HG03066 (cell line): Measurements from ENCODE around the gene ANKS3.

Experiments
- ATAC-seq: cut with Tn5 transposase; IDR thresholded peaks from one replicate; pipeline ENCODE4 v1.9.1; 2021; ENCODE audit warnings: low read depth; ENCODE audit not compliant: unreplicated experiment

ANKS3 gene

GRCh38 chr16:4698321-4699045, 35.6 kb downstream of the ANKS3 start:
- no peak for ATAC-seq

GRCh38 chr16:4697848-4698291, 36.2 kb downstream of the ANKS3 start:
- no peak for ATAC-seq

- no peak for ATAC-seq
Observed at GRCh38 chr16:4696905-4697847, 36.9 kb downstream of the ANKS3 start.

GRCh38 chr16:4696172-4696904, 37.7 kb downstream of the ANKS3 start:
- no peak for ATAC-seq

- no peak for ATAC-seq
Observed at GRCh38 chr16:4695473-4696171, 38.4 kb downstream of the ANKS3 start.

- no peak for ATAC-seq
Observed at GRCh38 chr16:4694642-4695451, 39.2 kb downstream of the ANKS3 start.

- ATAC-seq, result peak; percentile 13
Observed at GRCh38 chr16:4693956-4694641, 40.0 kb downstream of the ANKS3 start.

- ATAC-seq, result peak; percentile 94
Observed at GRCh38 chr16:4693296-4693955, 40.6 kb downstream of the ANKS3 start, which contains the start of gene NUDT16L1. Gene NUDT16L1 (plus strand): TSS chr16:4693562. CDS start chr16:4693727, 165 bp downstream.

- ATAC-seq, result peak; percentile 3
Observed at GRCh38 chr16:4692460-4693295, 41.4 kb downstream of the ANKS3 start.

- ATAC-seq, result no peak
Observed at GRCh38 chr16:4691666-4692412, 42.2 kb downstream of the ANKS3 start.

GRCh38 chr16:4690946-4691665, 43.0 kb downstream of the ANKS3 start:
- no peak for ATAC-seq

GRCh38 chr16:4689864-4690704, 44.0 kb downstream of the ANKS3 start:
- ATAC-seq, result no peak

- no peak for ATAC-seq
Observed at GRCh38 chr16:4689091-4689671, 44.9 kb downstream of the ANKS3 start.

- ATAC-seq, result no peak
Observed at GRCh38 chr16:4688674-4689045, 45.4 kb downstream of the ANKS3 start.
